ENCODE measurements around the gene BLOC1S1.

- TF ChIP-seq RAD21 (conservative IDR thresholded peaks at IDR 0.05 in 1 of 2, IDR thresholded peaks at IDR 0.05 in 1 of 2) (peak; percentile 68 to 81), JUN (IDR thresholded peaks at IDR 0.05) (no peak), KDM1A (IDR thresholded peaks at IDR 0.05; ENCODE audit: low read depth) (no peak), ESRRA (IDR thresholded peaks at IDR 0.05; ENCODE audit: borderline replicate concordance, low read length) (no peak)
- TF ChIP-seq, protein P1, sequence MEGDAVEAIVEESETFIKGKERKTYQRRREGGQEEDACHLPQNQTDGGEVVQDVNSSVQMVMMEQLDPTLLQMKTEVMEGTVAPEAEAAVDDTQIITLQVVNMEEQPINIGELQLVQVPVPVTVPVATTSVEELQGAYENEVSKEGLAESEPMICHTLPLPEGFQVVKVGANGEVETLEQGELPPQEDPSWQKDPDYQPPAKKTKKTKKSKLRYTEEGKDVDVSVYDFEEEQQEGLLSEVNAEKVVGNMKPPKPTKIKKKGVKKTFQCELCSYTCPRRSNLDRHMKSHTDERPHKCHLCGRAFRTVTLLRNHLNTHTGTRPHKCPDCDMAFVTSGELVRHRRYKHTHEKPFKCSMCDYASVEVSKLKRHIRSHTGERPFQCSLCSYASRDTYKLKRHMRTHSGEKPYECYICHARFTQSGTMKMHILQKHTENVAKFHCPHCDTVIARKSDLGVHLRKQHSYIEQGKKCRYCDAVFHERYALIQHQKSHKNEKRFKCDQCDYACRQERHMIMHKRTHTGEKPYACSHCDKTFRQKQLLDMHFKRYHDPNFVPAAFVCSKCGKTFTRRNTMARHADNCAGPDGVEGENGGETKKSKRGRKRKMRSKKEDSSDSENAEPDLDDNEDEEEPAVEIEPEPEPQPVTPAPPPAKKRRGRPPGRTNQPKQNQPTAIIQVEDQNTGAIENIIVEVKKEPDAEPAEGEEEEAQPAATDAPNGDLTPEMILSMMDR (IDR thresholded peaks at IDR 0.05), result peak; percentile 70
- TF ChIP-seq, protein P2, sequence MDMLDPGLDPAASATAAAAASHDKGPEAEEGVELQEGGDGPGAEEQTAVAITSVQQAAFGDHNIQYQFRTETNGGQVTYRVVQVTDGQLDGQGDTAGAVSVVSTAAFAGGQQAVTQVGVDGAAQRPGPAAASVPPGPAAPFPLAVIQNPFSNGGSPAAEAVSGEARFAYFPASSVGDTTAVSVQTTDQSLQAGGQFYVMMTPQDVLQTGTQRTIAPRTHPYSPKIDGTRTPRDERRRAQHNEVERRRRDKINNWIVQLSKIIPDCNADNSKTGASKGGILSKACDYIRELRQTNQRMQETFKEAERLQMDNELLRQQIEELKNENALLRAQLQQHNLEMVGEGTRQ (IDR thresholded peaks at IDR 0.05), result no peak
- TF ChIP-seq, protein P3, sequence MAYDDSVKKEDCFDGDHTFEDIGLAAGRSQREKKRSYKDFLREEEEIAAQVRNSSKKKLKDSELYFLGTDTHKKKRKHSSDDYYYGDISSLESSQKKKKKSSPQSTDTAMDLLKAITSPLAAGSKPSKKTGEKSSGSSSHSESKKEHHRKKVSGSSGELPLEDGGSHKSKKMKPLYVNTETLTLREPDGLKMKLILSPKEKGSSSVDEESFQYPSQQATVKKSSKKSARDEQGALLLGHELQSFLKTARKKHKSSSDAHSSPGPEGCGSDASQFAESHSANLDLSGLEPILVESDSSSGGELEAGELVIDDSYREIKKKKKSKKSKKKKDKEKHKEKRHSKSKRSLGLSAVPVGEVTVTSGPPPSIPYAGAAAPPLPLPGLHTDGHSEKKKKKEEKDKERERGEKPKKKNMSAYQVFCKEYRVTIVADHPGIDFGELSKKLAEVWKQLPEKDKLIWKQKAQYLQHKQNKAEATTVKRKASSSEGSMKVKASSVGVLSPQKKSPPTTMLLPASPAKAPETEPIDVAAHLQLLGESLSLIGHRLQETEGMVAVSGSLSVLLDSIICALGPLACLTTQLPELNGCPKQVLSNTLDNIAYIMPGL (CRISPR knock-in tag; IDR thresholded peaks at IDR 0.05; ENCODE audit: borderline replicate concordance), result no peak
Observed at GRCh38 chr12:55736780-55737580, 21.1 kb downstream of the BLOC1S1 start.

Data from A549 (cell line).